Sigmoid colon (tissue), 3 donors: ENCODE data around the gene RAF1.

Experiments
- CTCF ChIP-seq, 4 experiments: fragments of 450-650 bp in 3 of 4; fragments of 200-600 bp in 1 of 4; IDR thresholded peaks; one replicate each; pipeline ENCODE4 v1.5.1; 2016 to 2019; ENCODE audit warnings: antibody characterized with exemption in 4 of 4, mild to moderate bottlenecking in 3 of 4, moderate library complexity in 2 of 4
- POLR2A ChIP-seq, 2 donors: fragments of 450-650 bp; IDR thresholded peaks; one replicate each; pipeline ENCODE4 v1.6.1; 2016; ENCODE audit warnings: antibody characterized with exemption in 2 of 2, mild to moderate bottlenecking in 2 of 2, moderate library complexity in 2 of 2

- TF ChIP-seq CTCF (IDR thresholded peaks at IDR 0.05) (no peak), POLR2A (IDR thresholded peaks at IDR 0.05) (no peak)
These were observed 80.6 kb downstream of the RAF1 start for GRCh38 chr3:12583280-12583679.
